ENCODE results near the gene RPE. TPM values are rescaled to one million over a fixed set of nuclear protein-coding genes. Genes with fewer than 3 reads are reported as not detected.

Gene RPE
- total and polyA plus RNA-seq, 10 donors: 8.0 to 61.0 (median 47.8) TPM

- no peak overlapping the region for H3K4me3 ChIP-seq
- H3K36me3 ChIP-seq: no peaks in the 10 kb centered on the region
- TF ChIP-seq POLR2AphosphoS5 (IDR thresholded peaks at IDR 0.05) (no peak), POLR2A (IDR thresholded peaks at IDR 0.05) (no peak), CTCF (IDR thresholded peaks at IDR 0.05 in 8 of 11, conservative IDR thresholded peaks at IDR 0.05 in 3 of 11) (no peak)
- H3K27ac ChIP-seq: no peak overlapping the region
- H3K9me3 ChIP-seq: no peaks in the 10 kb centered on the region
- WGBS, 5 donors: 83 to 94% (median 93%) methylated on average over 2 of the region's 2 CpGs
- H3K4me1 ChIP-seq: no peaks in the 10 kb centered on the region
- intact Hi-C loops (cut with DNase I; ENCODE audit: low total_unique reads): no loop called here
- peaks cover 0 to 6% (median 0%) of the 10 kb centered on the region in 7 donors for H3K27me3 ChIP-seq (replicated peaks in 1 of 7)
- no peak for DNase-seq
Measured at GRCh38 chr2:209970271-209970670, 32.2 kb upstream of the RPE start.

- Histone ChIP-seq H3K4me3 (no peak overlapping the region), H3K4me1 (no peaks in the 10 kb centered on the region), H3K36me3 (no peaks in the 10 kb centered on the region), H3K27me3 (replicated peaks in 1 of 7) (peaks cover 0 to 6% (median 0%) of the 10 kb centered on the region in 7 donors), H3K27ac (no peak overlapping the region), H3K9me3 (no peaks in the 10 kb centered on the region)
- no peak for TF ChIP-seq POLR2AphosphoS5 (IDR thresholded peaks at IDR 0.05)
- no peak for TF ChIP-seq CTCF (IDR thresholded peaks at IDR 0.05 in 8 of 11, conservative IDR thresholded peaks at IDR 0.05 in 3 of 11)
- no peak for TF ChIP-seq POLR2A (IDR thresholded peaks at IDR 0.05)
- WGBS, 5 donors: 74 to 83% (median 79%) methylated on average over 4 of the region's 4 CpGs
- no peak for DNase-seq
- intact Hi-C loops (cut with DNase I; ENCODE audit: low total_unique reads): no loop called here
Measured at GRCh38 chr2:209970711-209971110, 31.7 kb upstream of the RPE start.

GRCh38 chr2:209973328-209973727 lies 29.1 kb upstream of the RPE start:
- no peak for DNase-seq
- no peak for TF ChIP-seq CTCF (IDR thresholded peaks at IDR 0.05 in 8 of 11, conservative IDR thresholded peaks at IDR 0.05 in 3 of 11)
- no peak for TF ChIP-seq POLR2AphosphoS5 (IDR thresholded peaks at IDR 0.05)
- TF ChIP-seq POLR2A (IDR thresholded peaks at IDR 0.05): no peak
- Histone ChIP-seq H3K4me3 (no peak overlapping the region), H3K27ac (no peak overlapping the region), H3K4me1 (no peaks in the 10 kb centered on the region), H3K27me3 (replicated peaks in 1 of 7) (peaks cover 0 to 6% (median 0%) of the 10 kb centered on the region in 7 donors), H3K36me3 (no peaks in the 10 kb centered on the region), H3K9me3 (no peaks in the 10 kb centered on the region)
- 0 to 19% (median 10%) methylated on average over 1 of the region's 1 CpG for WGBS, 5 donors
- intact Hi-C loops (cut with DNase I; ENCODE audit: low total_unique reads): no loop called here

- Histone ChIP-seq H3K4me3 (no peak overlapping the region), H3K9me3 (no peaks in the 10 kb centered on the region), H3K27me3 (replicated peaks in 1 of 7) (peaks cover 0 to 6% (median 0%) of the 10 kb centered on the region in 7 donors), H3K4me1 (no peaks in the 10 kb centered on the region), H3K27ac (no peak overlapping the region), H3K36me3 (no peaks in the 10 kb centered on the region)
- intact Hi-C loops (cut with DNase I; ENCODE audit: low total_unique reads): no loop called here
- 42 to 74% (median 59%) methylated on average over 1 of the region's 1 CpG for WGBS, 5 donors
- DNase-seq: no peak
- no peak for TF ChIP-seq POLR2AphosphoS5 (IDR thresholded peaks at IDR 0.05)
- TF ChIP-seq POLR2A (IDR thresholded peaks at IDR 0.05): no peak
- no peak for TF ChIP-seq CTCF (IDR thresholded peaks at IDR 0.05 in 8 of 11, conservative IDR thresholded peaks at IDR 0.05 in 3 of 11)
Measured at GRCh38 chr2:209974576-209974975, 27.9 kb upstream of the RPE start.
